HepG2 (cell line): ENCODE results near the gene PWWP2A.

Experiments used
- CBX5 ChIP-seq: sonication (generic); formaldehyde crosslinking; IDR thresholded peaks from 2 replicates; pipeline ENCODE4 v1.4.0; 2020; ENCODE audit warnings: missing genetic modification reagents, borderline replicate concordance
- CTCF ChIP-seq: sonication (generic); formaldehyde crosslinking; IDR thresholded peaks from 2 replicates; pipeline ENCODE4 v1.5.0; 2020; ENCODE audit warnings: mild to moderate bottlenecking, missing genetic modification reagents, moderate library complexity
- ETS1 ChIP-seq: sonication (generic); formaldehyde crosslinking; IDR thresholded peaks from 2 replicates; pipeline ENCODE4 v1.4.0; 2020; ENCODE audit warnings: missing genetic modification reagents
- POLR2AphosphoS5 ChIP-seq: IDR thresholded peaks from 2 replicates; pipeline ENCODE4 v1.6.1; 2012; ENCODE audit warnings: low read depth, low read length
- RARG ChIP-seq: sonication (generic); formaldehyde crosslinking; IDR thresholded peaks from 2 replicates; pipeline ENCODE4 v1.4.0; 2020; ENCODE audit warnings: low read depth, mild to moderate bottlenecking, missing genetic modification reagents
- SCMH1 ChIP-seq: sonication (generic); formaldehyde crosslinking; IDR thresholded peaks from 2 replicates; pipeline ENCODE4 v1.9.0; 2021; ENCODE audit warnings: missing genetic modification reagents, mild to moderate bottlenecking, borderline replicate concordance
- ZNF766 ChIP-seq: sonication (generic); formaldehyde crosslinking; IDR thresholded peaks from 2 replicates; pipeline ENCODE4 v1.5.0; 2020; ENCODE audit warnings: missing genetic modification reagents, borderline replicate concordance

GRCh38 chr5:160134332-160134731 is 15.1 kb upstream of the PWWP2A start:
- TF ChIP-seq CBX5, result no peak
- TF ChIP-seq SCMH1 (CRISPR knock-in tag), result no peak
- no peak for TF ChIP-seq ZNF766 (CRISPR knock-in tag)
- no peak for TF ChIP-seq POLR2AphosphoS5
- no peak for TF ChIP-seq ETS1 (CRISPR knock-in tag)
- TF ChIP-seq CTCF (CRISPR knock-in tag), result no peak
- no peak for TF ChIP-seq RARG (CRISPR knock-in tag)
